Caki2 (cell line): ENCODE results near the gene COTL1. TPM values are rescaled to one million over a fixed set of nuclear protein-coding genes. Genes with fewer than 3 reads are reported as not detected.

ENCODE experiments used
- DNase-seq: peaks from one replicate; pipeline ENCODE4 v3.0.0-alpha.2; 2015; ENCODE audit warnings: low read depth
- in situ Hi-C: cut with HindIII; loops from 2 replicates; pipeline ENCODE4 v1.10.0; 2016; ENCODE audit warnings: low sequenced_read_pairs, low pct_unique_long_range_greater_than_20kb, mixed read lengths
- total RNA-seq: library from RNA; depleted of rRNA; stranded (reverse); fragments of >200 nt; shearing (Covaris generic); gene quantifications from 2 replicates; pipeline ENCODE4 v1.2.3, GENCODE V29; 2014; ENCODE audit warnings: low replicate concordance

Gene COTL1
- total RNA-seq, 1 experiment from 2014 or later, result 294 TPM

GRCh38 chr16:84618581-84619460 lies 943 bp upstream of the COTL1 start:
- in situ Hi-C loops, result no loop called here
- peak; percentile 98 for DNase-seq

- no peak for DNase-seq
- in situ Hi-C loops, result no loop called here
These were observed 662 bp downstream of the COTL1 start for GRCh38 chr16:84617041-84617790.

- in situ Hi-C loops, result no loop called here
- DNase-seq, result peak; percentile 46
These were observed 1.4 kb downstream of the COTL1 start for GRCh38 chr16:84616515-84616914.

GRCh38 chr16:84614968-84615813 lies 2.7 kb downstream of the COTL1 start:
- in situ Hi-C loops, result no loop called here

GRCh38 chr16:84614623-84614967 lies 3.3 kb downstream of the COTL1 start:
- in situ Hi-C loops, result no loop called here
- DNase-seq, result no peak

More at GRCh38 chr16:84614968-84615813, 2.7 kb downstream of the COTL1 start:
- DNase-seq, result no peak

GRCh38 chr16:84614073-84614459 lies 3.8 kb downstream of the COTL1 start:
- DNase-seq, result no peak

GRCh38 chr16:84613408-84614072 lies 4.3 kb downstream of the COTL1 start:
- DNase-seq, result no peak
- in situ Hi-C loops, result no loop called here

More at GRCh38 chr16:84614073-84614459, 3.8 kb downstream of the COTL1 start:
- in situ Hi-C loops, result no loop called here

- no peak for DNase-seq
- in situ Hi-C loops, result no loop called here
These were observed 5.2 kb downstream of the COTL1 start for GRCh38 chr16:84612686-84613085.

- no peak for DNase-seq
- in situ Hi-C loops, result no loop called here
These were observed 6.8 kb downstream of the COTL1 start for GRCh38 chr16:84611041-84611440.

GRCh38 chr16:84610376-84610775 lies 7.5 kb downstream of the COTL1 start:
- in situ Hi-C loops, result no loop called here
- DNase-seq, result no peak

GRCh38 chr16:84609563-84610177 lies 8.2 kb downstream of the COTL1 start:
- in situ Hi-C loops, result no loop called here
- no peak for DNase-seq

GRCh38 chr16:84608282-84608681 lies 9.6 kb downstream of the COTL1 start:
- in situ Hi-C loops, result no loop called here
- no peak for DNase-seq

- in situ Hi-C loops, result no loop called here
- DNase-seq, result no peak
These were observed 10.2 kb downstream of the COTL1 start for GRCh38 chr16:84607694-84608093.

- in situ Hi-C loops, result no loop called here
- no peak for DNase-seq
These were observed 10.8 kb downstream of the COTL1 start for GRCh38 chr16:84607061-84607460.

- in situ Hi-C loops, result no loop called here
- no peak for DNase-seq
These were observed 11.6 kb downstream of the COTL1 start for GRCh38 chr16:84606081-84606875.

- in situ Hi-C loops, result no loop called here
- DNase-seq, result no peak
These were observed 12.5 kb downstream of the COTL1 start for GRCh38 chr16:84605339-84605848.

GRCh38 chr16:84604477-84605013 lies 13.3 kb downstream of the COTL1 start:
- in situ Hi-C loops, result no loop called here

More at GRCh38 chr16:84604477-84605013, 13.3 kb downstream of the COTL1 start:
- DNase-seq, result no peak
